Nucleus accumbens (tissue), 56 donors: ENCODE measurements around the gene YTHDF1.

Experiments
- DNase-seq, 56 donors: peaks; one replicate each; lab custom pipeline; 2025; lab: John Stamatoyannopoulos, UW

Gene YTHDF1

GRCh38 chr20:63214514-63214913 lies 1.4 kb downstream of the YTHDF1 start:
- no peak for DNase-seq

DNA sequence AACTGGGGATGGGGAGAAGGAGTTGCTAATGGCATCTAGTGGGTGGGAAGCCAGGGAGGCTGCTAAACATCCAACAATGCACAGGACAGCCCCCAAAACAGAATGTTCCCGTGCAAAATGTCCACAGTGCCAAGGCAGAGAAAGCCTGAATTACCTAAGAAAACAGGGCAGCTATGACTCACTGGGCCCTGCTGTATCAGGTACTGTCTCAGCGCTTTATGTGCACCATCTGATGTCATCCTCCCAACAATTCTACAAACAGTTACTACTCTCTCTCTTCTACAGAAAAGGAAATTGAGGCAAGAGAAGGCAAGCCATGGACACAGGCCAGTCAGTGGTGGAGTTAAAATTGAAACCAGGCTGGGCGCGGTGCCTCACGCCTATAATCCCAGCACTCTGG lies 3.1 kb downstream of the YTHDF1 start:
- DNase-seq, result no peak

GRCh38 chr20:63212393-63212730 lies 3.6 kb downstream of the YTHDF1 start:
- DNase-seq, result no peak

DNA sequence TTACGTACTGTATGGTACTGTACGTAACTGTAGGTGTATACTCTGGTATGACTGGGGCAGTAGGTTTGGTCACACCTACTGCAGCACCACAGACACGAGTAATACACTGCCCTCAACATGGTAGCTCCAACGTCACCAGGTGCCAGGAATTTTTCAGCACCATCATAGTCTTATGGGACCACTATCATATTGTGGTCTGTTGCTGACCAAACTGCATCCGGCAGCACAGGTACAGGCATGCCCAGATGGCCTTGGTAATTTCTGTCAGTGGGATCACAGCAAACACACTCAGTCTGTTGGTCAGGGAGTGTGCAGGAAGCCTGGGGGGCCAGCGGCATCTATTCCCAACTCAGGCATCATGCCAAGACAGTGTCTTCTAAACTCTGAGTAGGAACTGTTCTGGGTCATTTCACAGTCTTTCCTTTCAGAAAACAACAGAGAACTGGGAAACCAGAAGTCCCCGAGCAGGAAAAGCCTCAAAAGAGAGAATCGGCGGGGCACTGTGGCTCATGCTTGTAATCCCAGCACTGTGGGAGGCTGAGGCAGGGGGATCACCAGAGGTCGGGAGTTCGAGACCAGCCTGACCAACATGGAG lies 5.8 kb downstream of the YTHDF1 start:
- DNase-seq, result peak in 1 of 56 donors; percentile 15

GRCh38 chr20:63208346-63208909 lies 7.5 kb downstream of the YTHDF1 start:
- peak in 1 of 56 donors; percentile 40 for DNase-seq

DNA sequence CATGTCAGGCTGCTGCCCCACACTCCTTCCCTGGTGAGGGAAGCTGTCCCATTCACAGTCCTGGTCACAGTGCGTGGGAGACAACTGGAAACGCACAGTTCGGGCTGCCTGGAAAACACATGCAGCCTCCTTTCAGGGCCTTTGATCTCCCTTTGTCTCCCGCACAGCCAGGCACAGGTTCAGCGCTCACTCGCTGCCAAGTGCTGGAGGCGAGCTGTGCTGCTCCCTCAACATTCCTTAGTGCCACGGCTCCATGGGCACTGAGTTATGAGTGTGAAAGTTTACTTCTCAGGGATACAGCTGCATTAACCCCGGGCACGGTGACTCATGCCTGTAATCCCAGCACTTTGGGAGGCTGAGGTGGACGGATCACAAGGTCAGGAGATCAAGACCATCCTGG lies 9.1 kb downstream of the YTHDF1 start:
- DNase-seq, result peak in 19 of 56 donors; percentile 8 to 58 (median 24)

- DNase-seq, result no peak
Measured at GRCh38 chr20:63205896-63206295, 10.0 kb downstream of the YTHDF1 start.

DNA sequence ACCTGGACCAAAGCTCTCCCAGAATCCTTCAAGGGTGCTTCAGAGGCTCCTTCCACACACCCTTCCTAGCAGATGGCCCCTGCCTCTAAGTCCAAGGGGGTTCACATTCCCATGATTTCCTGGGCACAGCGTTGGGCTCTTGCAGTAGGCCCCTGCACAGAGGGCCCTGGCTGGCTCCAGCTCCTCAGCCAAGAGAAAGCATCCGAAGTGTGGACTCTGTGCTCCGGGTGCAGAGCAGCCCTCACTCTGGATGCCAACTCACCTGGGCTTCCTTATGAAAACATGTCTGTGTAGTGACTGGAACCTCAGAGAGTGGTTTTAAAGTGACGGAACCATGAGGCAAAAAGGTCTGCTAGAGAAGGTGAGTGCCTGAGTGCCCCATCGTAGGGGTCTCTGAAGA lies 11.6 kb downstream of the YTHDF1 start:
- no peak for DNase-seq

DNA sequence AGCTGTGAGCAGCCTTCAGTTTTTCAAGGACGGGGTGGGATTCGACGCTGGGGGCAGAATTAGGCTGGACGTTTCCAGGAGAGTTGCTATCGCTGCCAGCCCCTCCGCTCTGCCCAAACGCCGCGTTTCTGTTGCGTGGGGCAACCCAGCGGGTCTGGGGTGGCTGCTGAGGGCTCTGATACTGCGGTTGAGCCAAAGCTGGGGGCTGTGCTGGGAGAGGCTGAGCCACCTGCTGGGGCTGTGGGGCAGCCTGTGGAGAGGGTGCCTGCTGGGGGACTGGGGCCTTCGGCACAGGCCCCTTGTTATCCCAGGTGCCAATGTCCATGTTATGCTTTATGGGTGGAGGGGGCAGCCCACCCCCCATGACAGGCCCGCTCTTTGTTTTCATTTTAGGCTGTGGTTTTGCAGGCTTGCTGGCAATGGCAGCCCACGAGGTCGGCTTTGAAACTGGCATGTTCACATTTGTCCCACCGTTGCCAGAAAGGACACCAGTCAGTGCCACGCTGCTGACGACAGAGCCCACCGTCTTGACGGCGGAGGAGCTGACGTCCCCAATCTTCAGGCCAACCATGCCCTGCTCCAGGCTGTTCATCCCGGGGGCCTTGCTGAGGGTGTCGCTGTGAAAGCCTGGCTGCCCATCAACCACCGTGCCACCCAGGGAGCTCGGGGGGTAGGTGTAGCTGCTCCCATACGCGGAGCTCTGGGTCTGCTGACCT lies 13.0 kb downstream of the YTHDF1 start:
- no peak for DNase-seq

GRCh38 chr20:63202021-63202420 lies 13.9 kb downstream of the YTHDF1 start:
- DNase-seq, result no peak

- no peak for DNase-seq
Measured at GRCh38 chr20:63198606-63199005, 17.3 kb downstream of the YTHDF1 start.

GRCh38 chr20:63196768-63197470 lies 19.0 kb downstream of the YTHDF1 start:
- DNase-seq, result no peak

DNA sequence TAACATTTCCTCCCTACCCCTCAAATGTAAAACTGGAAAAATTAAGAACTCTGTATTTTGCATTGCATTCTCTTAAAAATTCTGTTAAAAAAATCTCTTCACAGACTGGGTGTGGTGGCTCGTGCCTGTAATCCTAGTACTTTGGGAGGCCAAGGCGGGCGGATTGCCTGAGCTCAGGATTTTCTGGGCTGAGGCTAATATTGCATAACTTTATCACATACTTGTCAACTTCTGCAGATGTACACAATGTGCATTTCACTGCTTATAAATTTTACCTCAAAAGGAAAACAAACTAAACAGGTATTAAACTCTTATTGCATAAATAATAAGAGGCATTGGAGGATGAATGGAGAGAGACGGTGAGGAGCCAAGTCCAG lies 21.1 kb downstream of the YTHDF1 start:
- no peak for DNase-seq

DNA sequence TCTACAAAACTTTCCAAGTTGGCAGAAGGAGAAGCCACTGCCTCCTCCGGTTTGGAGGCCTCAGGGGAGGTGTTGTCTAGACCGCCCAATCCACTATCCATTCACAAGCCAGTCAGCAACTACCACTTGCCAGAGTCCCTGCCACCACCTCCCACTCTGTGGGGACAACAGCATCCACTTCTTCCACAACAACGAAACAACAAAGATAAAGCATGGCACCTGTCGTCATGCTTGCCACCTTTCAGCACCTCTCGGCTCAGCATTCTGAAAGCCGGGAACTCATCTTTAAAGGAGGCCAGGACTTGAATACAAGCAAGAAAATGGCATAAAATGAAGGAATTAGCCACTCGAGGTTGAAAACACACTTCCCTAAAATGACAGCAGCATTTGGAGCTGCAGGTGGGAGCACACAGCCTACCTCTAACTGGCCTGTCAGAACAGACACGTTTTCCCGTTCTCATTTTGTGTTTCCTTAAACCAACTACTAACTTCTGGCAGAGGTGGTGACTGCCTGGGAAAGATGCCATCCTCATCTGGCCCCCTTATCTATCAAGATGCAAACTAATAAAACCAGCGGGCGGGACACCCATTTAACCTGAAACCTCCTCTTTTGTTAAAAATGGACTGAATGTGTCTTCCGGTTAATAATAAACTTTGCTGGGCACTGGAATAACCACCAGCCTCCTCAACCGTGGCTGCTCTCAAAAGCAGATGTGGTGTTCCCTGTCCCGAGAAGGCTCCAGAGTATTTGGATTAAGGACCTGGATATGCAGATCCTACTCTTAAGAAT lies 21.7 kb downstream of the YTHDF1 start:
- no peak for DNase-seq

DNA sequence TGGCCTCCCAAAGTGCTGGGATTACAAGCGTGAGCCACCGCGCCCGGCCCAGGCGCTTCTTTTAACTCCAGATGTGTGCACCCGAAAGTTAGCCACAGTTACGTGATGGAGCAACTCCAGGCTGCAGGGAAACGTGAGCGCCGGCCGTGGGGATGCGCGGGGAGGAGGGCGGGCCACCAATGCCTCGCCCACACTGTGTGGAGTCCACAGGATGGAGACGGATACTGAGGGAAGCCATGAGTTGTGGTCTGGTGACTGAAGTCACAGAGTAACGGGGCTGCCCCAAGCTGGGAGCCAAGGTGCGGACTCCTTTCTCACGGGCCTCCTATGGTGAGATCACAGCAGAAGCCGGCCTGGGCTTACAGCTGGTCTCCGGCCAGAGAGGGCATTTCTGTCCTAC lies 23.2 kb downstream of the YTHDF1 start:
- DNase-seq, result no peak

DNA sequence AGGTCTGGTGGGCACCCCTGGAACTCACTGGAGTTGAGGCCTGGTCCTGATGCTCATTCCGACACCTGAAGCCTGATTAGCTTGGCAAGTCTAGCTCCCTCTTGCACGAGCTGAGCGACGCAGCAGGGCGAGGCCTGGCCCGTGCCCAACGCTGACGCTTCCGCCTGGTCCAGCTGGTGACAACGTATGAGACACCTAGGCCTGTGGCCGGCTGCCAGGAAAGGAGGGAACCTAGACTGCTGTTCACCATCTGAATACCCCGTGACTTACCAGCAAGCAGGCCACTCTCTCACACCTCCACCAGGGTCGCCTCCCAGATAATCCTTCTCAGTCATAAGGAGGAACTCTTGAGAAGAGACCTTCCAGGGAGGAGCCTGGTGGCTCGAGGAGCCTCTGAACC lies 24.5 kb downstream of the YTHDF1 start:
- no peak for DNase-seq

DNA sequence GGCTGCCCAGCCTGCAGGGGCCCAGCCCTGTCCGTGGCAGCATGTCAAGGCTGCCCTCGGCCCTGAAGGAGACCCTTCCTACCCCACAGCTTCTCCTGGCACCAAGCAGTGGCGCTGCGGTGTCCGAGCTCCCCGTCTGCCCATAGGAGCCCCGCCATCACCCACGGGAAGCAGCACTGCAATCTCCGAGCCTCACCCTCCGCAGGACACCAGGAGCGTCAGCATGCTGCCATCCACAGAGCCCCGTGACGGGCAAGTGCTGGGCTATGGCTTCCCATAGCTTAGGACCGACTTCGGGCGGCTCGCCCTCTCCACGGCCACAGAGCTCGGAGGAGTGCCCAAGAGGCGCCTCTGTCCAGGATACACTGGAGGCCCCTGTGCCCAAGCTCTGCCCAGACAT lies 25.1 kb downstream of the YTHDF1 start:
- no peak for DNase-seq

GRCh38 chr20:63189846-63190559 lies 25.9 kb downstream of the YTHDF1 start:
- DNase-seq, result no peak

DNA sequence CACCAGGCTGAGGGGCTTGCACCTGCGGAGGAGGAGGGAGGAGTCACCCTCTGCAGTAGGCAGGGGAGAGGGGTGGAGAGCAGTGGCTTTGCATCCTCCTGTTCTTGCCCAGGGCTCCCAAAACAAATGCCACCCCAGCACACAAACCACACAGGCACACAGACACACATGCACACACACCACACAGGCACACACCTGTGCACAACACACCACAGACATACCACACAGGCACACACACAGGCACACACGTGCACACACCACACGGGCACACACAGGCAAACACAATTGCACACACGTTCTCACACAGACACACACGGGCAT lies 26.6 kb downstream of the YTHDF1 start:
- no peak for DNase-seq

- DNase-seq, result no peak
Measured at GRCh38 chr20:63188641-63189321, 27.1 kb downstream of the YTHDF1 start.
